Measurements from ENCODE around the gene FNDC10.
"Not testable (repeated sequence)": the region's sequence is repeated elsewhere in the genome, so short reads cannot be mapped to it uniquely, and the experiment has no call there.

The FNDC10 gene

GRCh38 chr1:1636621-1637478, 36.9 kb upstream of the FNDC10 start:
- H3K9ac ChIP-seq (ENCODE audit: low read depth in 1 of 2, low read length in 2 of 2); H3K4me3 ChIP-seq (ENCODE audit: low read depth in 1 of 2, low read length in 2 of 2); H3K9me3 ChIP-seq (ENCODE audit: control insufficient read depth in 1 of 2, low read length in 2 of 2); H3K27ac ChIP-seq (ENCODE audit: low read depth, low read length); H3K27me3 ChIP-seq (ENCODE audit: control insufficient read depth in 1 of 2, insufficient read depth in 2 of 2, low read length in 2 of 2); H3K4me1 ChIP-seq (ENCODE audit: control insufficient read depth in 1 of 2, insufficient read depth in 2 of 2, low read length in 2 of 2): not testable (repeated sequence)
- H3K36me3 ChIP-seq (ENCODE audit: control insufficient read depth in 1 of 2, insufficient read depth in 2 of 2, low read length in 2 of 2), result peaks cover 0 to 13% of the 10 kb centered on the region in 2 donors

GRCh38 chr1:1634613-1635012, 34.7 kb upstream of the FNDC10 start:
- not testable (repeated sequence) for H3K27me3 ChIP-seq (ENCODE audit: control insufficient read depth in 1 of 2, insufficient read depth in 2 of 2, low read length in 2 of 2); H3K9ac ChIP-seq (ENCODE audit: low read depth in 1 of 2, low read length in 2 of 2); H3K27ac ChIP-seq (ENCODE audit: low read depth, low read length); H3K4me3 ChIP-seq (ENCODE audit: low read depth in 1 of 2, low read length in 2 of 2); H3K9me3 ChIP-seq (ENCODE audit: control insufficient read depth in 1 of 2, low read length in 2 of 2); H3K4me1 ChIP-seq (ENCODE audit: control insufficient read depth in 1 of 2, insufficient read depth in 2 of 2, low read length in 2 of 2)
- peaks cover 0 to 13% of the 10 kb centered on the region in 2 donors for H3K36me3 ChIP-seq (ENCODE audit: control insufficient read depth in 1 of 2, insufficient read depth in 2 of 2, low read length in 2 of 2)

GRCh38 chr1:1633409-1633808, 33.5 kb upstream of the FNDC10 start:
- not testable (repeated sequence) for H3K9ac ChIP-seq (ENCODE audit: low read depth in 1 of 2, low read length in 2 of 2); H3K4me1 ChIP-seq (ENCODE audit: control insufficient read depth in 1 of 2, insufficient read depth in 2 of 2, low read length in 2 of 2); H3K27ac ChIP-seq (ENCODE audit: low read depth, low read length); H3K4me3 ChIP-seq (ENCODE audit: low read depth in 1 of 2, low read length in 2 of 2); H3K27me3 ChIP-seq (ENCODE audit: control insufficient read depth in 1 of 2, insufficient read depth in 2 of 2, low read length in 2 of 2); H3K9me3 ChIP-seq (ENCODE audit: control insufficient read depth in 1 of 2, low read length in 2 of 2)
- H3K36me3 ChIP-seq (ENCODE audit: control insufficient read depth in 1 of 2, insufficient read depth in 2 of 2, low read length in 2 of 2), result peaks cover 0 to 13% of the 10 kb centered on the region in 2 donors

GRCh38 chr1:1631782-1632420, 32.0 kb upstream of the FNDC10 start, which contains the start of gene MMP23B:
Gene MMP23B (plus strand): TSS chr1:1632173. CDS start chr1:1632219, 46 bp downstream.
- H3K27ac ChIP-seq (ENCODE audit: low read depth, low read length), result no peak within 1 kb of the TSS
- peaks cover 0 to 10% of the 10 kb centered on the region in 2 donors for H3K36me3 ChIP-seq (ENCODE audit: control insufficient read depth in 1 of 2, insufficient read depth in 2 of 2, low read length in 2 of 2)
- no peak within 1 kb of the TSS for H3K4me3 ChIP-seq (ENCODE audit: low read depth in 1 of 2, low read length in 2 of 2)
- peaks cover 0 to 7% of the 10 kb centered on the region in 2 donors for H3K27me3 ChIP-seq (ENCODE audit: control insufficient read depth in 1 of 2, insufficient read depth in 2 of 2, low read length in 2 of 2)
- no peaks in the 10 kb centered on the region for H3K9me3 ChIP-seq (ENCODE audit: control insufficient read depth in 1 of 2, low read length in 2 of 2)
- H3K9ac ChIP-seq (ENCODE audit: low read depth in 1 of 2, low read length in 2 of 2), result no peak within 1 kb of the TSS
- H3K4me1 ChIP-seq (ENCODE audit: control insufficient read depth in 1 of 2, insufficient read depth in 2 of 2, low read length in 2 of 2), result peaks cover 2 to 9% of the 10 kb centered on the region in 2 donors

GRCh38 chr1:1630965-1631781, 31.2 kb upstream of the FNDC10 start:
- peaks cover 0 to 5% of the 10 kb centered on the region in 2 donors for H3K36me3 ChIP-seq (ENCODE audit: control insufficient read depth in 1 of 2, insufficient read depth in 2 of 2, low read length in 2 of 2)
- peak overlapping the region; percentile 66 for H3K27ac ChIP-seq (ENCODE audit: low read depth, low read length)
- H3K9me3 ChIP-seq (ENCODE audit: control insufficient read depth in 1 of 2, low read length in 2 of 2), result no peaks in the 10 kb centered on the region
- H3K4me3 ChIP-seq (ENCODE audit: low read depth in 1 of 2, low read length in 2 of 2), result no peak overlapping the region
- no peak overlapping the region for H3K9ac ChIP-seq (ENCODE audit: low read depth in 1 of 2, low read length in 2 of 2)
- peaks cover 6 to 12% of the 10 kb centered on the region in 2 donors for H3K4me1 ChIP-seq (ENCODE audit: control insufficient read depth in 1 of 2, insufficient read depth in 2 of 2, low read length in 2 of 2)
- H3K27me3 ChIP-seq (ENCODE audit: control insufficient read depth in 1 of 2, insufficient read depth in 2 of 2, low read length in 2 of 2), result peaks cover 0 to 7% of the 10 kb centered on the region in 2 donors

GRCh38 chr1:1630191-1630964, 30.4 kb upstream of the FNDC10 start:
- H3K36me3 ChIP-seq (ENCODE audit: control insufficient read depth in 1 of 2, insufficient read depth in 2 of 2, low read length in 2 of 2), result peaks cover 0 to 5% of the 10 kb centered on the region in 2 donors
- H3K4me1 ChIP-seq (ENCODE audit: control insufficient read depth in 1 of 2, insufficient read depth in 2 of 2, low read length in 2 of 2), result peaks cover 6 to 12% of the 10 kb centered on the region in 2 donors
- no peak overlapping the region for H3K9ac ChIP-seq (ENCODE audit: low read depth in 1 of 2, low read length in 2 of 2)
- H3K4me3 ChIP-seq (ENCODE audit: low read depth in 1 of 2, low read length in 2 of 2), result peak overlapping the region in 1 of 2 donors; percentile 28
- H3K27ac ChIP-seq (ENCODE audit: low read depth, low read length), result peak overlapping the region; percentile 66
- no peaks in the 10 kb centered on the region for H3K9me3 ChIP-seq (ENCODE audit: control insufficient read depth in 1 of 2, low read length in 2 of 2)
- peaks cover 0 to 7% of the 10 kb centered on the region in 2 donors for H3K27me3 ChIP-seq (ENCODE audit: control insufficient read depth in 1 of 2, insufficient read depth in 2 of 2, low read length in 2 of 2)

- H3K9ac ChIP-seq (ENCODE audit: low read depth in 1 of 2, low read length in 2 of 2), result no peak overlapping the region
- peaks cover 0 to 7% of the 10 kb centered on the region in 2 donors for H3K27me3 ChIP-seq (ENCODE audit: control insufficient read depth in 1 of 2, insufficient read depth in 2 of 2, low read length in 2 of 2)
- peaks cover 0 to 5% of the 10 kb centered on the region in 2 donors for H3K36me3 ChIP-seq (ENCODE audit: control insufficient read depth in 1 of 2, insufficient read depth in 2 of 2, low read length in 2 of 2)
- peak overlapping the region in 1 of 2 donors; percentile 45 for H3K4me3 ChIP-seq (ENCODE audit: low read depth in 1 of 2, low read length in 2 of 2)
- no peaks in the 10 kb centered on the region for H3K9me3 ChIP-seq (ENCODE audit: control insufficient read depth in 1 of 2, low read length in 2 of 2)
- no peak overlapping the region for H3K27ac ChIP-seq (ENCODE audit: low read depth, low read length)
- peaks cover 6 to 12% of the 10 kb centered on the region in 2 donors for H3K4me1 ChIP-seq (ENCODE audit: control insufficient read depth in 1 of 2, insufficient read depth in 2 of 2, low read length in 2 of 2)
Observed at GRCh38 chr1:1629430-1630190, 29.7 kb upstream of the FNDC10 start.

- Histone ChIP-seq H3K36me3 (ENCODE audit: control insufficient read depth in 1 of 2, insufficient read depth in 2 of 2, low read length in 2 of 2) (peaks cover 0 to 9% of the 10 kb centered on the region in 2 donors), H3K9me3 (ENCODE audit: control insufficient read depth in 1 of 2, low read length in 2 of 2) (no peaks in the 10 kb centered on the region), H3K27me3 (ENCODE audit: control insufficient read depth in 1 of 2, insufficient read depth in 2 of 2, low read length in 2 of 2) (peaks cover 0 to 7% of the 10 kb centered on the region in 2 donors), H3K27ac (ENCODE audit: low read depth, low read length) (no peak overlapping the region), H3K4me1 (ENCODE audit: control insufficient read depth in 1 of 2, insufficient read depth in 2 of 2, low read length in 2 of 2) (peaks cover 6 to 12% of the 10 kb centered on the region in 2 donors), H3K4me3 (ENCODE audit: low read depth in 1 of 2, low read length in 2 of 2) (peak overlapping the region in 1 of 2 donors; percentile 45), H3K9ac (ENCODE audit: low read depth in 1 of 2, low read length in 2 of 2) (no peak overlapping the region)
Observed at GRCh38 chr1:1628754-1629429, 29.0 kb upstream of the FNDC10 start.

Measured in duodenal mucosa (tissue), 2 donors.